Activated T-helper 17 cell treated with anti-CD3 and anti-CD28 coated beads, Interleukin-2, amount 50 U/mL, for 72 hours (primary cell): ENCODE data around the gene HNRNPA3. TPM values are rescaled to one million over a fixed set of nuclear protein-coding genes. Genes with fewer than 3 reads are reported as not detected.
"Not testable (repeated sequence)": the region's sequence is repeated elsewhere in the genome, so short reads cannot be mapped to it uniquely, and the experiment has no call there.

ENCODE experiments used
- ATAC-seq: fragments of 150-1000 bp; cut with Tn5 transposase; replicated peaks from 2 replicates; pipeline ENCODE4 v1.10.0; 2021; ENCODE audit warnings: mild to moderate bottlenecking, moderate library complexity
- H3K27ac Mint-ChIP-seq: one replicate; pipeline ENCODE4 v1.8.0; 2022; ENCODE audit warnings: mixed read lengths
- H3K27me3 Mint-ChIP-seq: one replicate; pipeline ENCODE4 v1.8.0; 2022; ENCODE audit warnings: mixed read lengths
- H3K36me3 Mint-ChIP-seq: one replicate; pipeline ENCODE4 v1.8.0; 2022; ENCODE audit warnings: low read depth, mild to moderate bottlenecking, mixed read lengths
- H3K4me1 Mint-ChIP-seq: one replicate; pipeline ENCODE4 v1.8.0; 2022; ENCODE audit warnings: mixed read lengths
- H3K4me3 Mint-ChIP-seq: one replicate; pipeline ENCODE4 v1.8.0; 2022; ENCODE audit warnings: mild to moderate bottlenecking, mixed read lengths
- H3K9me3 Mint-ChIP-seq: one replicate; pipeline ENCODE4 v1.8.0; 2022; ENCODE audit warnings: mixed read lengths
- total RNA-seq, 2 donors: library from RNA; stranded (reverse); gene quantifications; one replicate each; pipeline ENCODE4 v1.2.3, GENCODE V29; 2022

Gene HNRNPA3
- total RNA-seq, 2 donors from 2014 or later, result 120 to 260 TPM

DNA sequence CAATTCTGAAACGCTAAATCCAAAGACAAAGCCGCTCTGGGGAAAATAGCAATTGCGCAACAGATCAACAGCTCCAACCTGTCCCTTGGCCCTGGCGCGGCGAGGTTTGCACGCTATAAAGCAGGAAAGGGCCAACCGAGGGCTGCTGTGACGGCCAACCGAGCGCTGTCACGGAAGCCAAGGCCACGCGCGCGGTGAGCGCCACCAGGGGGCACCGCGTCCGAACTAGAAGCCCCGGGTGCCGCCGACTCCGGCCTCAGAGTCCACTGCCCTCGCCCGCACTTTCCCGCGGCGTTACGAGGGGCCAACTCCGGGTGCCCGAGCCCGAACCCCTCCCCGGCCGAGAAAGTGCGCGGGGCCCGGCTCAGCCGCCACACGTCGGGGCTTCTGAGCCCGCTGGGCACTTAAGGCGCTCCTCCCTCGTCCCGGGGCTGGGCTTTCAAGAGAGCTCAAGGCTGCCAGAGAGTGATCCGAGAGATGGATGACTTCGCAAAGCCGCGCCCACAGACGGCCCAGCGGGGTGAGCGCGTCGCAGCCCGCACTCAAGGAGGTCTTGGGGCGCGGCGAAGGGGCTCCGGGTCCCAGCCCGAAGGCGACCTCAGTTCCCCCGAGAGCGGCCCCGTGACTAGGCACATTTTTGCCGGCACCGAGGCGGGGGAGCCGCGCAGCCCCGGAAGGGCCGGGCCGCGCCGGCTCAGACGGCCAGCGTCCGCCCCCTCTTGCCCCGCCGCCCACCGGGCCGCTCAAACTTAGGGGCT lies 51.0 kb downstream of the HNRNPA3 start:
- peaks cover 26% of the 10 kb centered on the region for H3K4me1 Mint-ChIP-seq
- H3K4me3 Mint-ChIP-seq, result peak overlapping the region; percentile 89
- ATAC-seq, result peak; percentile 68
- H3K36me3 Mint-ChIP-seq, result peaks cover 53% of the 10 kb centered on the region
- H3K9me3 Mint-ChIP-seq, result no peaks in the 10 kb centered on the region
- no peaks in the 10 kb centered on the region for H3K27me3 Mint-ChIP-seq
- H3K27ac Mint-ChIP-seq, result peak overlapping the region; percentile 96

DNA sequence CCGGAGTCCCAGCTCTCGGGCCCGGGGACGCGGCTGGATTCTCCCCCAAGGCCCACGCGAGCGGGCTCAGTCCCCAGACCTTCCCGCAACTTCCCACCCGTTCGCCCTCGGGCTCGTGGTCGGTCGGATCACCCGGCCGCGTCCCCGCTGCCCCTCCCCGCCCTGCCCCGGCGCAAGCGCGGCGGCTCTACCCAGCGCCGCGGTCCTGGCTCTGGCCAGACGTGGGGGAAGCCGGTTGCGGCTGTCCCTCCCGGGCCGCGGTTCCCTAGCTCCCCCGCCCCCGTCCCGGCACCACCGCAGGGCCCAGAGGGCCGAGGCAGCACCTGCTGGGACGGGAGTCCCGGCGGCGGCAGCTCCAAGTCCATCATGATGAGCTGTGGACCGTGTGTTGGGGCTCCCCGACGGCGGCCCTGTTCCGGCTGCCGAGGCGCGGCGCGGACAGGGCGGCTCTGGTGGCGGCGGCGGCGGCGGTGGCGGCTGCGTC lies 51.7 kb downstream of the HNRNPA3 start:
- Mint-ChIP-seq H3K4me1 (peaks cover 26% of the 10 kb centered on the region), H3K4me3 (peak overlapping the region; percentile 95), H3K9me3 (no peaks in the 10 kb centered on the region), H3K27me3 (no peaks in the 10 kb centered on the region), H3K36me3 (peaks cover 47% of the 10 kb centered on the region), H3K27ac (no peak overlapping the region)
- peak; percentile 25 for ATAC-seq

DNA sequence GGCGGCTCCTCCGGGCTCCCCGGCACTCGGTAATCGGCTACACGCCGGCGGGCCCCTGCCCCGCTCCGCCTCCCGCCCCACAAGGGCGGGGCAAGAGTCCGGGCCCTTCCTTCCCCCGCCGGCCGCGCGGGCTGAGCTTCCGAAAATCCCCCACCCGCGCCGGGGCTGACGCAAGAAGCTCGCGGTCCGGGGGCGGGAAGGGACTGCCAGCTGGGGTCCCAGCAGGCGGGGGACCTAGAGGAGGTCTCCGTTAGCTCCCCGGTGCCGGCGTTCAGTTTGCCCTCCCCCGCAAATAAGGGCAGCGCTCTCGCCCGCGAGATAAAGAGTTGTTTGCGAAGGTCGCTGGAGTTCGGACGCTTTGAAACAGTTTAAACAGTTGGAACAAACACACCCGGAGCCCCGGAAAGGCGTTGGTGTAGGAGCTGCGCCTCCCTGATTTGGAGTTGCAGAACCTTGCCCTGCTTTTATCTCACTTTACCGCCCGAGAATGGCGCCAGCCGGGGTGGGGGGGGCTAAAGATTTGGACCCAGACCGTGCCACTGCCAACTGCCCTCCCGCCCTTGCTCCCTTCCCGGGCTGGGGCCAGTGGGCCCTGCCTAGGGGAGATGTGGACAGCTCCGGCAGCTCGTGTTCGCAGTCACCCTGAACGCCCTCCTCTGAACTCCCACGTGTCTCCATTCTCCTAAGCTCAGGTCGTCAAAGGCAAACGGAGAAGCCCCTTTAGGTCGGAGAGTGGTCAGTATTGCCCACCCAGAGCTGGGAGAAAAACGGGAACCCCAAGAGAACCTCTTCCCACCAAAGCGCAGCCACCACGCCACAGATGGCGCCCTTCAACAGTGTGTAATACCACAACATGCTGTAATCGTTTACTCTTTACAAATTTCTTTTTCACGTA lies 52.3 kb downstream of the HNRNPA3 start, which contains the start of gene NFE2L2:
Gene NFE2L2 (minus strand): TSS at position 35 of the 895 bp plus-strand sequence. CDS start 151 bp downstream, outside the sequence.
- ATAC-seq, result peak; percentile 77
- Mint-ChIP-seq H3K9me3 (no peaks in the 10 kb centered on the region), H3K36me3 (peaks cover 46% of the 10 kb centered on the region), H3K27ac (peak within 1 kb of the TSS; percentile 98), H3K4me3 (peak within 1 kb of the TSS; percentile 95), H3K4me1 (peaks cover 25% of the 10 kb centered on the region), H3K27me3 (no peaks in the 10 kb centered on the region)

DNA sequence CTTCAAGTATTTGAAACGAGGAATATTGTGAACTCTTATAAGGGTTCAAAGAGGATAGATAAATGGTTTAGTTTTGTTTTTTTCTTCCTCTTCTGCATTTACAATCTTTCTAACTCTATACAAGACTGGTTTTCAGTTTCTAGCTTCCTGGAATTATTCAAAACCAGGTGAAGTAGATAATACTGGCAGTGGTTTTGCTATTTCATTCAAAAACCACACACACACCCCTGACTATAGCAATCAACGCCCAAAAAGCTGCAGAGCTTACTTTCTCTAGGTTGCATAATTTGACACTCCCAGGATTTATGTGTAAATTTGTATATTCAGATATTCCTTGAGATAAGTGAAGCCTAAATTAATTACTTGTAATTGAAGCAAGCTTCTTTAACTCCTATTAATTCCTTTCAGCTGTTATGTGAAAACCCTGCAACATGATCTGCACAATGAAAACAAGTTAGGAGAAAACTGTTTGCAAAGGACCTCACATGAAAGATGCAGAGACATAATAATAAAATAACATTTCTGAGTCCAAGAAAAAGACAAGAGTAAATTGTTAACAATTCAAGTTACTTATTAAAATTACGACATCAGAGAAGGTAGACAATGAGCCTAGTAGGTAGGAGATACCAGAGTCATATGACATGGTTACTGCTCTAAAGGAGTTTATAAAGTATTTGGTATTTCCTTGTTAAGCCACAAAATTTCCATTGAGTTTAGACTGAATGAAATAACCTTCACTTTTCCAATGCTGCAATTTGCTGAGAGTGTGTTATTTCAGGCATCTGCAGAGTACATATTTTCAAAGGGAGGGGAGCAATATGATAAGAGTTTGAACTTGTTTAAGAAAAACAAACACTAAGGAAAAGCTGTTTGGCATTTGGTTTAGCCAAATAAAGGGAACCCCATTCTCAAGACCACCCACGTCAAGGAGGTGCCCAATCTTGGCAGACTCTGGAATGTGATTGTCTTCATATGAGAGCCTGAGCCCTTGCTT lies 53.5 kb downstream of the HNRNPA3 start:
- H3K4me3 Mint-ChIP-seq, result peak overlapping the region; percentile 95
- no peaks in the 10 kb centered on the region for H3K27me3 Mint-ChIP-seq
- H3K36me3 Mint-ChIP-seq, result peaks cover 34% of the 10 kb centered on the region
- peak; percentile 11 for ATAC-seq
- H3K9me3 Mint-ChIP-seq, result no peaks in the 10 kb centered on the region
- H3K4me1 Mint-ChIP-seq, result peaks cover 18% of the 10 kb centered on the region
- peak overlapping the region; percentile 98 for H3K27ac Mint-ChIP-seq

DNA sequence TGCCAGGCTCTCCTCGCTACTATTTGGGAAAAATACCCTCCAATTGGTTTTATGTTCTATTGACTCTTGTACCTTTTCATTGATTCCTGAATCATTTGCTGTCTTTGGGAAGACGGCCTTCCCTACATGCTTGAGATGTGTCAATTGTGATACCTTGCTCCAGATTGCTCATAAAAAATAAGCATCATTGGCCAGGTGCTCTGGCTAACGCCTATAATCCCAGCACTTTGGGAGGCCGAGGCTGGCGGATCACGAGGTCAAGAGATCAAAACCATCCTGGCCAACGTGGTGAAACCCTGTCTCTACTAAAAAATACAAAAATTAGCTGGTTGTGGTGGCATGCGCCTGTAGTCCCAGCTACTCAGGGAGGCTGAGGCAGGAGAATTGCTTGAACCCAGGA lies 54.4 kb downstream of the HNRNPA3 start:
- Mint-ChIP-seq H3K36me3 (peaks cover 26% of the 10 kb centered on the region), H3K4me3 (peak overlapping the region; percentile 95), H3K4me1 (peaks cover 17% of the 10 kb centered on the region)
- not testable (repeated sequence) for H3K27me3 Mint-ChIP-seq, H3K27ac Mint-ChIP-seq, H3K9me3 Mint-ChIP-seq, ATAC-seq

DNA sequence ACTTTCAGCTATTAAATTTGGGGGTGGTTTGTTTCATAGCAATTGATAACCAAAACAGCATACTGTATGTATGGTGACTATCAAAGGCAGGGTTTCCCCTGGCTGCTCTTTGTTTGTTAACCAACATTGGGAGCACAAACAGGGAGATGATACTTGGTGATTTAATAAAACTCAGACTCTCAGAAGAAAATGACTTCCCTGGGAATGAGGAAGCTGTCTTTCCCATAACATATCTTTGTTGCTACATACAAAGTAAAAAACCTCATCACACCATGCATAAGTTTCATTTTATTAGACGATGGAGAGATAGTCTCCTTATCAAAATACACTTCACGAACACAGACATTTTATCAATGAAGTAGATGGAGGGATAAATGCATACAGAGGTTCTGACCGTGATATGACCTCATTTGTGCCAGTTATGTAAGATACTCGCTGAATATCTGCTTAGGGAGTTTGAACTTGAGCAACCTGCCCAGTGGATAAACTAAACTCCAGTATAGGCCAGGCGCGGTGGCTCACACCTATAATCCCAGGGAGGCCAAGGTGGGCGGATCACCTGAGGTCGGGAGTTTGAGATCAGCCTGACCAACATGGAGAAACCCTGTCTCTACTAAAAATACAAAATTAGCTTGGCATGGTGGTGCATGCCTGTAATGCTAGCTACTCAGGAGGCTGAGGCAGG lies 55.7 kb downstream of the HNRNPA3 start:
- ATAC-seq, result no peak
- no peaks in the 10 kb centered on the region for H3K9me3 Mint-ChIP-seq

DNA sequence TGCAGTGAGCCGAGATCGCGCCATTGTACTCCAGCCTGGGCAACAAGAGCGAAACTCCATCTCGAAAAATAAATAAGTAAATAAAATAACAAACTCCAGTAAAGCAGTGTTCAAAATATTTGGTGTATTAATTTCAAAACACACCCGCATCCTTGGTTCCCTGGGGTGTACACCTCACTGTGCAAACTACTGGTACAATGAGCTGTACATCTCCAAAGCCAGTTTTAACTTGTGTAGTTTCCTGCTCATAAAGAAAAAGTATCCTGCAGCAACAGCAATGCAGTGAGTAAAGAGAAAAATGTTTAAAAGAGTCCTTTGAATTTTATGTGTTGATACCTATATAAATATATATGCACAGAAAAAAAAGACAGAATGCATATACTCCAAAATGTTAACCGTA lies 56.3 kb downstream of the HNRNPA3 start:
- Mint-ChIP-seq H3K36me3 (peaks cover 9% of the 10 kb centered on the region), H3K4me3 (no peak overlapping the region), H3K27ac (no peak overlapping the region), H3K4me1 (peaks cover 13% of the 10 kb centered on the region), H3K9me3 (no peaks in the 10 kb centered on the region), H3K27me3 (no peaks in the 10 kb centered on the region)
- no peak for ATAC-seq

More for the DNA sequence above, 55.7 kb downstream of the HNRNPA3 start:
- Mint-ChIP-seq H3K27me3 (no peaks in the 10 kb centered on the region), H3K4me3 (no peak overlapping the region), H3K4me1 (peaks cover 13% of the 10 kb centered on the region), H3K36me3 (peaks cover 12% of the 10 kb centered on the region), H3K27ac (no peak overlapping the region)

DNA sequence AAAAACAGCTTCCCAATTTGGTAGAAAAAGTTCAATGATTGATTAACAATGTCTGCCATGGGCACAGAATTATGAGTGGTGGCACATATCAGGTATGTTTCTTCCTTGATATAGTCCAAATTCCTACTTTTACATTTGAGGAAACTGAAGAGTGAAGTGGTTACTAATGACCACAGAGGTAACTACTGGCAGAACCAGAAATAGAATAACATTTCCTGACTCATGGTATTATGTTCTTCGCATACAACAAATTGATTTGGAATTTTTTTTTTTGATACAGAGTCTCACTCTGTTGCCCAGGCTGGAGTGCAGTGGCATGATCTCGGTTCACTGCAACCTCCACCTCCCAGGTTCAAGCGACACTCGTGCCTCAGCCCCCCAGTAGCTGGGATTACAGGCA lies 57.9 kb downstream of the HNRNPA3 start:
- no peaks in the 10 kb centered on the region for H3K9me3 Mint-ChIP-seq
- no peak overlapping the region for H3K27ac Mint-ChIP-seq
- H3K4me1 Mint-ChIP-seq, result peaks cover 13% of the 10 kb centered on the region
- peaks cover 4% of the 10 kb centered on the region for H3K36me3 Mint-ChIP-seq
- H3K4me3 Mint-ChIP-seq, result no peak overlapping the region
- no peaks in the 10 kb centered on the region for H3K27me3 Mint-ChIP-seq
- ATAC-seq, result no peak

DNA sequence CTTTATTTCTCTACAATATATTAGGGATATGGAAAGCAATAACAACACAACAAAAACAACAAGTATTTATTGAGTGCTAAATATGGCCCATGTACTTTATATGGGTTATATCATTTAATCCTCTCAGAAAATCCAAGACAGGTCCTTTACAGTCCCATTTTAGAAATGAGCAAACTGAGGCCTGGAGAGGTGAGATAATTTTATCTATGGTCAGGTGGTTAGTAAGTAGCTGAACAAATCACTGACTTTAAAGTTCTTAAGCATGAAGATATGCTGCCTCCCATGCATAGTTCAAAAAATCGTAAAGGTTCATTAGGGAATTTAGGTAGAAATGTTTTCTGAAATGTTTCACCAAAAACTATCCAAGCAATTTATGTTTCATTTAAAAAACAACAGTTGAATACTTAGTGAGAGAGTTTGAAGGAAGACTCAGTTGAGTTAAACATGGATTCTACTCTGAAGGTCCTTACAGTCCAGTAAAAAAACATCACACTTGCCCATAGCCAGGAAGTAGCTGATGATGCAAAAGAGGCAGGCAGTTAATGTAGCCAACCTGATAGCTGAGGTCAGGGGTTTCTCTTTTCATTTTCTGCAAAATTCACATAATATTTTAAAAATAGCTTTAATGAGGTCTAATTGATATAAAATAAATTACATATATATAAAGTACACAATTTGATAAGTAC lies 59.5 kb downstream of the HNRNPA3 start:
- Mint-ChIP-seq H3K9me3 (no peaks in the 10 kb centered on the region), H3K4me1 (no peaks in the 10 kb centered on the region), H3K27me3 (no peaks in the 10 kb centered on the region), H3K27ac (no peak overlapping the region), H3K36me3 (no peaks in the 10 kb centered on the region), H3K4me3 (no peak overlapping the region)
- ATAC-seq, result no peak

DNA sequence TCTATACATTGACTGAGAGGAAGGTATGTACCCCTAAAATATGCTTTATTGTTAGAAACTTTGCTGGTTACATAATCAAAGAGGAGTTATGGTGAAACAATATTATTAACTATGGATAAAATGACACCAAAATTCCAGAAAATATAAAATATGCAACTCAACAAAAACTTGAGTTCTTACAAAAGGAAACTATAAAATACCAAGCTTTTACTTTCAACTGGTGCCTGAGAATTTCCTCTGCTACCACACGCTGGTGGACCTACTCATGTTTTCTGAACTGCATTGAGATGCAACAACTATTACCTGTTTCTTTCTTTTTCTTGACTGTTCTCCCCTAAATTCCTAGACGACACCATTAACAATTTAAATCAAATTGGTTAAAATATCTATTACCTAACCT lies 60.2 kb downstream of the HNRNPA3 start:
- Mint-ChIP-seq H3K27me3 (no peaks in the 10 kb centered on the region), H3K27ac (no peak overlapping the region), H3K36me3 (no peaks in the 10 kb centered on the region), H3K4me1 (no peaks in the 10 kb centered on the region), H3K9me3 (no peaks in the 10 kb centered on the region), H3K4me3 (no peak overlapping the region)
- ATAC-seq, result no peak

DNA sequence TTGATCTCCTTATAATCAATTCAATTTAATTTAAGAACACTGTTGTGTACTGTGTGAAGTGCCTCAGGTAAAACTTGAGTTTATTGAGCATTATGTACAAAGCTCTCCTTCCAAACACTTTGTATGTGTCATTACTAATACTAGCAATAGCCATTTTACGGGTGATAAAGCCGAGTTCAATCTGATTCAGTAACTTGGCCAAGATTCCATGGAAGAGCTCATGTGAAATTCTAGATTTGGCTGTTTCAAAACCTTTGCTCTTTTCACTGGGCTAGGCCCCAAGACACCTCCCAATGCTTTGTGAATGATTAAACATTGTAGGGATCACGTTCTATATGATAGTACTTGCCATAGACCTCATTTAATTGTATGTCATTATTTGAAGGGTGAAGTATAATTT lies 60.8 kb downstream of the HNRNPA3 start:
- H3K36me3 Mint-ChIP-seq, result no peaks in the 10 kb centered on the region
- H3K4me3 Mint-ChIP-seq, result no peak overlapping the region
- ATAC-seq, result no peak
- H3K27me3 Mint-ChIP-seq, result no peaks in the 10 kb centered on the region
- H3K9me3 Mint-ChIP-seq, result no peaks in the 10 kb centered on the region
- no peaks in the 10 kb centered on the region for H3K4me1 Mint-ChIP-seq
- no peak overlapping the region for H3K27ac Mint-ChIP-seq
